HCT116 (cell line): ENCODE measurements around the gene HIPK2. TPM values are rescaled to one million over a fixed set of nuclear protein-coding genes. Genes with fewer than 3 reads are reported as not detected.

ENCODE experiments used
- ATAC-seq: fragments of 200-7000 bp; cut with Tn5 transposase; 2 replicates; pipeline ENCODE4 v1.9.1; 2020; ENCODE audit warnings: mild to moderate bottlenecking, moderate library complexity
- BruUV-seq: library from RNA; stranded (reverse); fragments of 400-500 nt; replicated peaks from 2 replicates; lab custom pipeline; 2021; lab: Mats Ljungman, UMichigan
- CTCF ChIA-PET: fragments of 300-600 bp; sonication (Branson Sonifier 250); formaldehyde crosslinking; loops from one replicate; lab custom pipeline; 2021; ENCODE audit warnings: antibody characterized with exemption; lab: Charles Lee
- POLR2A ChIA-PET: fragments of 300-600, 350-600 bp; sonication (Branson Sonifier 250); formaldehyde crosslinking; loops from one replicate; lab custom pipeline; 2021; ENCODE audit warnings: antibody characterized with exemption; lab: Charles Lee
- RAD21 ChIA-PET, 2 experiments: fragments of 300-600 bp; sonication (Branson Sonifier 250); formaldehyde crosslinking; loops; one replicate each; lab custom pipeline; 2023; ENCODE audit warnings: low total read pairs in 2 of 2; ENCODE audit not compliant: uncharacterized antibody in 2 of 2, unreplicated experiment in 2 of 2, low non-redundant PET in 1 of 2; lab: Charles Lee
- DNase-seq: peaks from one replicate; pipeline ENCODE4 v3.0.0-alpha.2; 2010; ENCODE audit warnings: low read depth, low spot score
- H2AFZ ChIP-seq: fragments of 200-600 bp; shearing (Covaris generic), sonication (generic); 2 replicates; pipeline ENCODE4 v1.6.1; 2017; ENCODE audit warnings: low read depth, mixed run types, mixed read lengths, antibody characterized with exemption, low read length; ENCODE audit not compliant: poor library complexity, severe bottlenecking
- H3K27ac ChIP-seq: 2 replicates; pipeline ENCODE4 v1.5.1; 2012; ENCODE audit warnings: low read depth, low read length
- H3K27me3 ChIP-seq: fragments of 200-600 bp; sonication (generic); 2 replicates; pipeline ENCODE4 v1.6.1; 2016; ENCODE audit warnings: mixed run types, low read length, mixed read lengths; ENCODE audit not compliant: insufficient read depth
- H3K36me3 ChIP-seq, 2 experiments: fragments of 200-500 bp in 1 of 2; fragments of 200-600 bp in 1 of 2; sonication (Bioruptor generic) in 1 of 2; sonication (generic) in 1 of 2; 2 replicates each; pipeline versions ENCODE4 v1.5.1 to v1.6.1; 2014 to 2016; ENCODE audit warnings: low read length in 2 of 2, inconsistent platforms in 1 of 2, mixed read lengths in 1 of 2, mixed run types in 1 of 2; ENCODE audit not compliant: insufficient read depth in 2 of 2, control insufficient read depth in 1 of 2
- H3K4me1 ChIP-seq, 2 experiments: fragments of 200-600 bp in 1 of 2; sonication (generic) in 1 of 2; 2 replicates each; pipeline versions ENCODE4 v1.5.1 to v1.6.1; 2012 to 2017; ENCODE audit warnings: low read length in 2 of 2, inconsistent platforms in 1 of 2, mild to moderate bottlenecking in 1 of 2, mixed read lengths in 1 of 2, mixed run types in 1 of 2, moderate library complexity in 1 of 2; ENCODE audit not compliant: insufficient read depth in 2 of 2, control insufficient read depth in 1 of 2
- H3K4me2 ChIP-seq: fragments of 200-600 bp; sonication (generic); 2 replicates; pipeline ENCODE4 v1.6.1; 2017; ENCODE audit warnings: mixed run types, low read length, mixed read lengths
- H3K4me3 ChIP-seq, 2 experiments: fragments of 200-600 bp in 1 of 2; sonication (generic) in 1 of 2; replicated peaks in 1 of 2; 2 replicates each; pipeline ENCODE4 v1.5.1; 2011 to 2016; ENCODE audit warnings: low read length in 2 of 2, control low read depth in 1 of 2, low read depth in 1 of 2, mild to moderate bottlenecking in 1 of 2, mixed read lengths in 1 of 2, mixed run types in 1 of 2
- H3K79me2 ChIP-seq: fragments of 200-600 bp; sonication (generic); 2 replicates; pipeline ENCODE4 v1.6.1; 2017; ENCODE audit warnings: mild to moderate bottlenecking, mixed run types, low read length, moderate library complexity, mixed read lengths; ENCODE audit not compliant: insufficient read depth
- H3K9ac ChIP-seq: fragments of 200-600 bp; sonication (generic); 2 replicates; pipeline ENCODE4 v1.6.1; 2016; ENCODE audit warnings: low read length, mixed read lengths
- H3K9me2 ChIP-seq: fragments of 200-600 bp; sonication (generic), shearing (Covaris generic); 2 replicates; pipeline ENCODE4 v1.6.1; 2017; ENCODE audit warnings: mixed run types, mild to moderate bottlenecking, moderate library complexity; ENCODE audit not compliant: insufficient read depth
- H3K9me3 ChIP-seq, 2 experiments: fragments of 200-500 bp in 1 of 2; fragments of 200-600 bp in 1 of 2; sonication (Bioruptor generic) in 1 of 2; sonication (generic) in 1 of 2; 2 replicates each; pipeline ENCODE4 v1.6.1; 2014 to 2017; ENCODE audit warnings: low read length in 2 of 2, mixed read lengths in 2 of 2, inconsistent platforms in 1 of 2, low read depth in 1 of 2, mild to moderate bottlenecking in 1 of 2, mixed run types in 1 of 2, moderate library complexity in 1 of 2; ENCODE audit not compliant: control insufficient read depth in 1 of 2, insufficient read depth in 1 of 2
- H4K20me1 ChIP-seq: fragments of 200-600 bp; sonication (generic), shearing (Covaris generic); 2 replicates; pipeline ENCODE4 v1.6.1; 2017; ENCODE audit warnings: mixed run types, mild to moderate bottlenecking, moderate library complexity; ENCODE audit not compliant: insufficient read depth
- CEBPB ChIP-seq: IDR thresholded peaks from 2 replicates; pipeline ENCODE4 v1.6.1; 2012; ENCODE audit warnings: low read depth
- EGR1 ChIP-seq: IDR thresholded peaks from 2 replicates; pipeline ENCODE4 v1.6.1; 2012; ENCODE audit warnings: low read depth
- ELF1 ChIP-seq: IDR thresholded peaks from 2 replicates; pipeline ENCODE4 v1.6.1; 2012; ENCODE audit warnings: low read depth, borderline replicate concordance
- EZH2 ChIP-seq: fragments of 200-600 bp; sonication (generic); IDR thresholded peaks from 2 replicates; pipeline ENCODE4 v1.6.1; 2017; ENCODE audit warnings: antibody characterized with exemption, mixed run types
- EZH2phosphoT487 ChIP-seq: fragments of 200-600 bp; IDR thresholded peaks from 2 replicates; pipeline ENCODE4 v1.6.1; 2018; ENCODE audit warnings: antibody characterized with exemption, borderline replicate concordance
- FOSL1 ChIP-seq: IDR thresholded peaks from 2 replicates; pipeline ENCODE4 v1.6.1; 2012; ENCODE audit warnings: low read depth
- JUND ChIP-seq: IDR thresholded peaks from 2 replicates; pipeline ENCODE4 v1.6.1; 2012
- MAX ChIP-seq: IDR thresholded peaks from 2 replicates; pipeline ENCODE4 v1.6.1; 2012
- POLR2AphosphoS5 ChIP-seq: IDR thresholded peaks from 2 replicates; pipeline ENCODE4 v1.6.1; 2011; ENCODE audit warnings: mild to moderate bottlenecking, low read depth, low read length, moderate library complexity
- RAD21 ChIP-seq: IDR thresholded peaks from 2 replicates; pipeline ENCODE4 v1.6.1; 2012; ENCODE audit warnings: low read depth, mild to moderate bottlenecking
- SIN3A ChIP-seq: IDR thresholded peaks from 2 replicates; pipeline ENCODE4 v1.6.1; 2012; ENCODE audit warnings: low read depth
- SP1 ChIP-seq: IDR thresholded peaks from 2 replicates; pipeline ENCODE4 v1.6.1; 2012; ENCODE audit warnings: low read depth
- ZFX ChIP-seq: fragments of 450-650 bp; IDR thresholded peaks from 2 replicates; pipeline ENCODE4 v1.6.1; 2017
- ZNF274 ChIP-seq: fragments of 200-500 bp; sonication (Bioruptor generic); IDR thresholded peaks from 2 replicates; pipeline ENCODE4 v1.6.1; 2014; ENCODE audit warnings: mild to moderate bottlenecking, low read depth, low read length, inconsistent platforms
- intact Hi-C: fragments of 100-400 bp; cut with micrococcal nuclease; formaldehyde crosslinking; loops from 2 replicates; pipeline ENCODE4 v1.10.0; 2022
- total RNA-seq: library from RNA; stranded (reverse); gene quantifications from one replicate; pipeline ENCODE4 v1.2.1, GENCODE V29; 2021; ENCODE audit not compliant: unreplicated experiment
- TF ChIP-seq, protein P1 (sequence below): IDR thresholded peaks from 2 replicates; pipeline ENCODE4 v1.6.1; 2012; ENCODE audit warnings: low read depth
- TF ChIP-seq, protein P2 (sequence below), 3 experiments: fragments of 200-600 bp in 1 of 3; sonication (generic) in 1 of 3; IDR thresholded peaks in 2 of 3; conservative IDR thresholded peaks in 1 of 3; 2 replicates each; pipeline ENCODE4 v1.5.1; 2012 to 2017; ENCODE audit warnings: low read depth in 2 of 3, low read length in 2 of 3, antibody characterized with exemption in 1 of 3, borderline replicate concordance in 1 of 3, control low read depth in 1 of 3, mild to moderate bottlenecking in 1 of 3, mixed read lengths in 1 of 3, mixed run types in 1 of 3, moderate library complexity in 1 of 3; ENCODE audit not compliant: insufficient read depth in 1 of 3

HIPK2 gene
- total RNA-seq, 1 experiment from 2014 or later = 49.5 TPM

DNA sequence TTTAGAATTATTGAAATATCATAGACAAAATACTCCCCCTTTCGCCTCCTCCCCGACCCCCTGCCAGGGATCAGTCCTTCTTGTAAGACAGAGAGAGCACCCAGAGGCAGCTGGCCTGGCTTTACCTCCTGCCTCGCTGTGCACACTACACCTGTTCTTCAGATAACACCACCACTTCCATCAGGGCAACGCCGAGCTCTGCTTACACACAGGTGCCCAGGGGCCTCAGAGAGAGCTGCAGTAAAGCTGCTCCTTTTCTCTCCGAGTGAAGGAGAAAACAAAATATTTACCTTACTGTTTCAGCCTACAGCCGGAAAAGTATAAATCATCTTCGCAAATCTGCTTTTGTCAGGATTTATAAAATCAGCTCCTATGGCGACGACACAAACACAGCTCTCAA, 80.7 kb downstream of the HIPK2 start:
- H3K27ac ChIP-seq = no peak overlapping the region
- no peak for TF ChIP-seq RAD21
- no peak for TF ChIP-seq FOSL1
- no peak for TF ChIP-seq CEBPB
- no peak for TF ChIP-seq MAX
- no peak for TF ChIP-seq EZH2
- no peak for TF ChIP-seq ELF1
- TF ChIP-seq, all 23 proteins: peak for 0

GRCh38 chr7:139696552-139696951, 81.2 kb downstream of the HIPK2 start:
- H3K9me2 ChIP-seq = no peaks in the 10 kb centered on the region
- H3K36me3 ChIP-seq = 0 out of 4 replicates have a peak, but pooled peaks cover 0 to 3% of the 10 kb centered on the region in 2 experiments
- intact Hi-C loops = no loop called here
- no peak for ATAC-seq
- H4K20me1 ChIP-seq = no peaks in the 10 kb centered on the region
- 0 out of 4 replicates have a peak, but pooled peaks cover 0 to 4% of the 10 kb centered on the region in 2 experiments for H3K4me1 ChIP-seq
- ChIA-PET RAD21 (no interaction called here), CTCF (no interaction called here), POLR2A (no interaction called here)
- no peak overlapping the region for H3K27ac ChIP-seq
- peaks cover 11% of the 10 kb centered on the region; the same call in 1 of the 2 replicates for H3K79me2 ChIP-seq
- H2AFZ ChIP-seq = no peak overlapping the region
- no peak for DNase-seq
- no peak overlapping the region for H3K4me2 ChIP-seq
- H3K4me3 ChIP-seq = no peak overlapping the region
- BruUV-seq = no TSS peak
- no peaks in the 10 kb centered on the region for H3K9me3 ChIP-seq
- no peaks in the 10 kb centered on the region for H3K27me3 ChIP-seq
- H3K9ac ChIP-seq = no peak overlapping the region
- TF ChIP-seq SIN3A = no peak
- TF ChIP-seq POLR2AphosphoS5 = no peak
- TF ChIP-seq, protein P1, sequence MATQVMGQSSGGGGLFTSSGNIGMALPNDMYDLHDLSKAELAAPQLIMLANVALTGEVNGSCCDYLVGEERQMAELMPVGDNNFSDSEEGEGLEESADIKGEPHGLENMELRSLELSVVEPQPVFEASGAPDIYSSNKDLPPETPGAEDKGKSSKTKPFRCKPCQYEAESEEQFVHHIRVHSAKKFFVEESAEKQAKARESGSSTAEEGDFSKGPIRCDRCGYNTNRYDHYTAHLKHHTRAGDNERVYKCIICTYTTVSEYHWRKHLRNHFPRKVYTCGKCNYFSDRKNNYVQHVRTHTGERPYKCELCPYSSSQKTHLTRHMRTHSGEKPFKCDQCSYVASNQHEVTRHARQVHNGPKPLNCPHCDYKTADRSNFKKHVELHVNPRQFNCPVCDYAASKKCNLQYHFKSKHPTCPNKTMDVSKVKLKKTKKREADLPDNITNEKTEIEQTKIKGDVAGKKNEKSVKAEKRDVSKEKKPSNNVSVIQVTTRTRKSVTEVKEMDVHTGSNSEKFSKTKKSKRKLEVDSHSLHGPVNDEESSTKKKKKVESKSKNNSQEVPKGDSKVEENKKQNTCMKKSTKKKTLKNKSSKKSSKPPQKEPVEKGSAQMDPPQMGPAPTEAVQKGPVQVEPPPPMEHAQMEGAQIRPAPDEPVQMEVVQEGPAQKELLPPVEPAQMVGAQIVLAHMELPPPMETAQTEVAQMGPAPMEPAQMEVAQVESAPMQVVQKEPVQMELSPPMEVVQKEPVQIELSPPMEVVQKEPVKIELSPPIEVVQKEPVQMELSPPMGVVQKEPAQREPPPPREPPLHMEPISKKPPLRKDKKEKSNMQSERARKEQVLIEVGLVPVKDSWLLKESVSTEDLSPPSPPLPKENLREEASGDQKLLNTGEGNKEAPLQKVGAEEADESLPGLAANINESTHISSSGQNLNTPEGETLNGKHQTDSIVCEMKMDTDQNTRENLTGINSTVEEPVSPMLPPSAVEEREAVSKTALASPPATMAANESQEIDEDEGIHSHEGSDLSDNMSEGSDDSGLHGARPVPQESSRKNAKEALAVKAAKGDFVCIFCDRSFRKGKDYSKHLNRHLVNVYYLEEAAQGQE = no peak
- TF ChIP-seq JUND = no peak
- TF ChIP-seq ZNF274 = no peak
- TF ChIP-seq CEBPB = no peak
- no peak for TF ChIP-seq MAX
- no peak for TF ChIP-seq ZFX
- TF ChIP-seq RAD21 = no peak
- TF ChIP-seq FOSL1 = no peak
- TF ChIP-seq, protein P2, sequence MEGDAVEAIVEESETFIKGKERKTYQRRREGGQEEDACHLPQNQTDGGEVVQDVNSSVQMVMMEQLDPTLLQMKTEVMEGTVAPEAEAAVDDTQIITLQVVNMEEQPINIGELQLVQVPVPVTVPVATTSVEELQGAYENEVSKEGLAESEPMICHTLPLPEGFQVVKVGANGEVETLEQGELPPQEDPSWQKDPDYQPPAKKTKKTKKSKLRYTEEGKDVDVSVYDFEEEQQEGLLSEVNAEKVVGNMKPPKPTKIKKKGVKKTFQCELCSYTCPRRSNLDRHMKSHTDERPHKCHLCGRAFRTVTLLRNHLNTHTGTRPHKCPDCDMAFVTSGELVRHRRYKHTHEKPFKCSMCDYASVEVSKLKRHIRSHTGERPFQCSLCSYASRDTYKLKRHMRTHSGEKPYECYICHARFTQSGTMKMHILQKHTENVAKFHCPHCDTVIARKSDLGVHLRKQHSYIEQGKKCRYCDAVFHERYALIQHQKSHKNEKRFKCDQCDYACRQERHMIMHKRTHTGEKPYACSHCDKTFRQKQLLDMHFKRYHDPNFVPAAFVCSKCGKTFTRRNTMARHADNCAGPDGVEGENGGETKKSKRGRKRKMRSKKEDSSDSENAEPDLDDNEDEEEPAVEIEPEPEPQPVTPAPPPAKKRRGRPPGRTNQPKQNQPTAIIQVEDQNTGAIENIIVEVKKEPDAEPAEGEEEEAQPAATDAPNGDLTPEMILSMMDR (IDR thresholded peaks at IDR 0.05 in 2 of 3, conservative IDR thresholded peaks at IDR 0.05 in 1 of 3; ENCODE audit: borderline replicate concordance in 1 of 3, insufficient read depth in 1 of 3, low read depth in 2 of 3, low read length in 2 of 3) = no peak
- TF ChIP-seq EZH2phosphoT487 = no peak
- no peak for TF ChIP-seq EGR1
- TF ChIP-seq SP1 = no peak

More for the DNA sequence above, 80.7 kb downstream of the HIPK2 start:
- peaks cover 11% of the 10 kb centered on the region; the same call in 1 of the 2 replicates for H3K79me2 ChIP-seq
- no peaks in the 10 kb centered on the region for H3K9me2 ChIP-seq
- 0 out of 4 replicates have a peak, but pooled peaks cover 0 to 3% of the 10 kb centered on the region in 2 experiments for H3K36me3 ChIP-seq
- H3K9me3 ChIP-seq = no peaks in the 10 kb centered on the region
- no peak for DNase-seq
- H3K27me3 ChIP-seq = no peaks in the 10 kb centered on the region
- CTCF ChIA-PET = no interaction called here
- no peak overlapping the region for H3K4me3 ChIP-seq
- RAD21 ChIA-PET = no interaction called here
- H4K20me1 ChIP-seq = no peaks in the 10 kb centered on the region
- no peak overlapping the region for H3K4me2 ChIP-seq
- no peak overlapping the region for H3K9ac ChIP-seq
- POLR2A ChIA-PET = no interaction called here
- intact Hi-C loops = no loop called here
- no peak for ATAC-seq
- BruUV-seq = no TSS peak
- H2AFZ ChIP-seq = no peak overlapping the region
- 0 out of 4 replicates have a peak, but pooled peaks cover 0 to 4% of the 10 kb centered on the region in 2 experiments for H3K4me1 ChIP-seq
